GM11168 (cell line): Measurements from ENCODE around the gene PRCC.
"Not testable (repeated sequence)": the region's sequence is repeated elsewhere in the genome, so short reads cannot be mapped to it uniquely, and the experiment has no call there.

ENCODE experiments used
- in situ Hi-C: fragments of 300-500 bp; cut with MboI; formaldehyde crosslinking; loops from one replicate; pipeline ENCODE4 v1.12.0; 2022; ENCODE audit warnings: low sequenced_read_pairs; ENCODE audit not compliant: unreplicated experiment

Gene PRCC

DNA sequence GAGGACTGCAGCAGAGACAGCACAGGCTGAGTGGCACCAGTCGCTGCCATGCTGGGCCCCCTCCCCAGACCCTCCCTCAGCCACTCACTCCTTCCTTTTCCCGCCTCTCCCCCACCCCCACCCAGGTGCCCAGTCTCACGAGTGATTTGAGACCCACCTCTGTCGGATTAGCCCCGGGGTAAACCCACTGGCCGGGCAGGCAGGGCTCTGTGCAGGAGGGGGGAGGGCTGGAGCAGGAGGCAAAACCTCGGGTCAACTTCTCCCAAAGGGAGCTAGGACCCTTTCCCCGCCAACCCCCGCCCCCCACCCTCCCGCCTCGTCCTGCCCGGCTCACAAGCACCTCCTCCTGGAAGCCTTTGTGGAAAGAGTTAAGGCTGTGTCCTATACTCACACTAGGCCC, 23.0 kb upstream of the PRCC start:
- in situ Hi-C loops: no loop called here

DNA sequence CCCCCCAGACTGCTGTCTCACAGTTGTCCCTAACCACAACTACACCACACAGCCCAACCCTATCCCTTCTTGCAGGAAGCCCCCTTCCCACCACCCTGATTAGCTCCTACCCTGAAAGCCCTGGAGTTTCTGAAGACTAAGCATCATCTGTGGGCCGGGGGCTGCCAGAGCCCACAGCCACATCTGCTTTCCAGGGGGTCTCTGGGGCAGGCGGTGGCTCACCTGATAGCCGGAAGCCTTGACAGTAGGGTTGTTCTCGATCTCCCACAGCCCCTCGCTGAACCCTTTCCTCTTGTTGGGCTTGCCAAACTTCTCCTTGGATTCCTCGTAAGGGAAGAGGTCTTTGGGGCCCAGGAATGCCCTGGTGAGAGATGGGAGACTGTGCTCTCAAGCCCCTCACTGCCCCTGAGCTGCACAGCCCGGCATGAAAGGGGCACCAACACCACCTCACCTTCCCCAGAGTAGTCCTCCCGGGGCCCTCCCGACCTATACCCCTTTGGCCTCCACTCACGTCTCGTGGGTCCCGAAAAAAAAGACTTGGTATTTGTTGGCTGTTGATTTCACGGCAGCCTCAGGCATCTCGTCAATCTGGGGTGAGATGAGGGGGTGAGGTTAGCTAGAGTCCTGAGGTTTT, 22.4 kb upstream of the PRCC start:
- in situ Hi-C loops: no loop called here

DNA sequence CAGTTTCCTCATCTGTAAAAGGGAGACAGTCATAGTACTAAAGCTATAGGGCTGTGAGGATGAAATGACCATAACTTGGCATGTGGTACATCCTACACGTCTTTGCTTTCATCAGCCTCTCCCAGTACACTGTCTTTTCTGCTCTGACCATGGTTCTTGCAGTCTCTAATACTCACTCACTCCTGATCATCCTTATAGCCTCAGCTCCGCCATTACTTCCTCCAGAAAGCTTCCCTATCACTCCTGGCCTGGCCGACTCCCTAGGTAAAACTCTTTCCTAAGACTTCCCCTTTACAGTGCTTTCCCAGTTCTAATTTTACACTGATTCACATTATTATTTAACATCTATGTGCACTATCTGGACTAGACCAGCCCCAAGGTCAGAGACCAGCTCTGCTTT, 21.5 kb upstream of the PRCC start:
- in situ Hi-C loops: no loop called here

DNA sequence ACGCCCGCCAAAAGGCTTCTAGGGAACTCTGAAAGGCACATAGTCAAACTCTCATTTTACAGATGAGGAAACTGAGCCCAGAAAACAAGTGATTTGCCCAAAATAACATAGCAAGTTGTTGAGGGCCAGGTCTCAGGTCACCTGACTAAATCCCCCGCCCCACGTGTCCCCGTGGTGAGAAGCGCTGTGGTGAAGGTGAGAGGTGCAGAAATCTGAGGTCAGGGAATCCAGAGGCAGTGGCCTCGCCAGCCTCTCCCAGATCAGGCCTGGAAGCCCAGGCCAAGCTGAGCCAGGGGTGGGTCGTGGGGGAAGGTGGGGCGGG, 21.0 kb upstream of the PRCC start:
- in situ Hi-C loops: no loop called here

DNA sequence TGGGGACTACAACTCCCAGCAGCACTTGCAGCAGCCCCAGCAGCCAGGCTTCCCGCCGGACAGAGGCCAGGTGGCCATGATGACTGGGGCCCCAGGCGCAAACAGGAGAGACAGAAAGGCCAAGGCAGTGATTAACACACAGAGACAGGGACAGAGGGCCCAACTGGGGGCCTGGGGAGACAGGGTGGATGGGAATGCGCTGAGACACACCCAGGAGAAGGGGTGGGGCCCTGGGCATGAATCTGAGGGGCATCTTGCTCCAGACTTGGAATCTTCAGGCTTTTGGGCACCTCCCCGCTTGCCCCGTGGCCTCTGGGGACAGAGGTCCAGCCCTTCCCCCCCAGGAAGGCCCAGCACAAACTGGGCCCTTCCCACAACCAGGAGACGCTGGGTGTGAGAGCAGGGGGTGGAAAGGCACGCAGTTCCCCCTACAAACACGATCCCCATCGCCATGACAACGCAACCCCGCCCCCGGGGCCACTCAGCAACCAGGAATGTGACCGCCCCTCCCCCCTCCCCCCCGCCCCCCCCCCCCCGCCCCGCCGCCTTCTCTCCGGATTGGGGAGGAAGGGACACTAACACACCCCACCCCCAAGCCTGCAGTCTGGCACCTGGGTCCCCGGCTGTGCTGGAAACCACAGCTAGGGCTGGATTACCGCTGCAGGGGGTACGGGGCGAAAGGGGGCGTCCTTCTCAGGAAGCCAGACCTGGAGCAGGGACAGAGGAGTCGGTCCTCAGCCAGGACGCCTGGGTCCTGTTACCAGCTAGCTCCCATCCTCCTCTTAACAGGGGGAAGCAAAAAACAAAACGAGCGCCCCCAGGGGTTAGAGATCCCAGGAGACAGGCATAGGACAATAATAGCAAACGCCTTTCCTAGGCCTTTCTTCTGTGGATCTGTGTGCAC, 20.4 kb upstream of the PRCC start:
- in situ Hi-C loops: no loop called here

DNA sequence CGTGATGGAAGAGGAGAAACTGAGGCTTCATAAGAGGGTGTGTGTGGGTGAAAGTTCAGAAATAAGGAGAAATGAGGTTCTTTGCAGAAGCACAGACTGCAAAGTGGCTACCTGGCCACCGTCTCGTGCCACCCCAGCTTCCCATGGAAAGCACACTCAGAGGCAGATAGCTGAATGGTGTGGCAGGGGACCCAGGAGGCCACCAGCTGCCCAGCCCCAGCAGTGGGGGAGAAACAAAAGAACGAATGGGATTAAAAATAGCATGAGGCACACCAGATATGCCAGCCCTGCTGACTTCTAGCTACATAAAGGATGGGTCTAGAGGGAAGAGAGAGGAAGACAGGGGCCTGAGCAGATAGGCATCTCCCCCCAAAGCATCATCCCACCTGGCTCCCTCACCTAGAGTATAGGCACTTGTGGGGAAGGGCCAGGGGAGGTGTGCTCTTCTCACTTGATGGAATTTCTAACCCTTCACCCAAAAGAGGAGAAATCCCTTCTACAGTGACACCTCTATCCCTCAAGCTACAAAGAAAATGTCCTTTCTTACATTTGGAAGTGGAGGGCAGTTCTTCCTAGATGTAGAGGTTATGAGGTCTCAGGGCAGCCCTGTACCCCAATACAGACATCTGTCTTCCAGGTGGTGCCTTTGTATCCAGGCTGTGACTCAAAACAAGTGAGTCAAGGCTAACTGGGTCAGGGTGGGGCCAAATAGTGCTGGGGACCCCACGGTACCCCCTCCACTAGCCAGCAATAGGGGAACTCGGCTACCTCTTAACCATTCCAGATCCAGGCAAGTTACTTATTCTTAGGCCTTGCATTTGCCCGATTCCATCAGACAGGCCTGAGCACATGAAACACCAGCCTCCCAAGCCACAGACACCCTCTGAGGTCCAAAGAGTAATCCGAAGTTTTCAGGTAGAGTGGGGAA, 19.3 kb upstream of the PRCC start:
- in situ Hi-C loops: no loop called here

DNA sequence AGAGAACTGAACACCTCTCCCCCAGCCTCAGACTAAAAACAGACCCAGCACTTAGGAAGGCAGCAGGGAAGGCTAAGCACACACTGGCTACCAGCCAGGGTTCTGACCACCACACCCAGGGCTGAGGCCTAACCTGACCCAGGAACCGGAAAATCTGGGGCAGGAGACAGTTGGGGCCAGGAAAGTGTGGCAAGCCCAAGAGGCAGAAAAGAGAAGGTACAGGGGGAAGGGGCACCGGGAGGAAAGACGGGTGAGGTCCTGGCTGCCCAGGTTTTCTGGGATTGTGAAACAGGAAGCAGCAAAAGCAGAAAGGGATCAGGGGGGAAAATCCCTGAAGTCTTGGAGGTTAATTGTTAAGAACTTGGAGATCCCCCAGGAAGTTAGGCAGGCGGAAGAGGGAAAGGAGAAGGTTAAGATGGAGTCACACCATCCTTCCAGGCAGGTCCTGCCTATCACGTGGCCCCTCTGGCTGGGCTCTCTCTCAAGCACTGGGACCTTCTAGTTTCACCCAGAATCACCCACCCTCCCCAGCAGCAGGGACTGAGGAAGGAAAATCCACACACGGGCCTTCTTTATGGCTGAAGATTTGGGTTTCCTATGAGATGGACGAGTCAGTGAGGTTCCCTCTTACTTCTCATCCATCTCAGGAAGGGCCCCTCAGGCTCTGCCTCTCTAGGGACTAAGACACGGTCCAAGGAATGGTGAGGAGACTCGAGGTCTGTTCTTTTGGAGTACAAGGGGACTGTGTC, 18.5 kb upstream of the PRCC start:
- in situ Hi-C loops: no loop called here

DNA sequence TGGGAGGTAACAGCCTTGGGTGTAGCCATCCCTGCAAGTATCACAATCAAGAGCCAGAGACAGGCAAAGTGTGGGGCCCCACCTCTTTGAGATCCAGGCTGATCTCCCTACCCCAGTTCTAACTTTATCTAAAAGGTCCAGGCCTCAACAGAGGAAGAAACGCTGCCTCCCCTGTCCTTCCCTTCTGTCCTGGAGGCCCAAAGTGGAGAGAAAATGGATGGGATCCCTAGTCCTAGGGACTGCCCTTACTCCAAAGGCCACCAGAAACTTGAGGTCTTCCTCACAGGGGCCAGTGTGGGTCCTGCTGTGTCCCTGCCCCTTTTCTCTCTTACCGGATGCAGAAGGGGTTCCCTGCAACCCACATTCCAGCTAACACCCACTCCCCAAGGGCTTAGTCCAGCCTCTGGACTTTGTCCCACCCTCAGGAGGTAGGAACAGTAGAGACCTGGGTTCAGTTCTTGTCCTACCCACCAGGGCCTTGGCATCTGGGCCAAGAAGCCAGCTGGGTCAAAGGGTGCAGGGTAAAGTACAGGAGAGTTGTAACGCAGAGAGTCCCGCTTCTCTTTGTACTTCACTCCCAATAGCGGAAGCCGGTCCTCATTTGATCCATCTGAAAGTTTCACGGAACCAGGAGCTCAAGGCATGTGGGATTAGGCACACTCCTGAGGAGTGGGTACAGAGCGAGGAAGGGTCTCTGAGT, 17.8 kb upstream of the PRCC start:
- in situ Hi-C loops: no loop called here

DNA sequence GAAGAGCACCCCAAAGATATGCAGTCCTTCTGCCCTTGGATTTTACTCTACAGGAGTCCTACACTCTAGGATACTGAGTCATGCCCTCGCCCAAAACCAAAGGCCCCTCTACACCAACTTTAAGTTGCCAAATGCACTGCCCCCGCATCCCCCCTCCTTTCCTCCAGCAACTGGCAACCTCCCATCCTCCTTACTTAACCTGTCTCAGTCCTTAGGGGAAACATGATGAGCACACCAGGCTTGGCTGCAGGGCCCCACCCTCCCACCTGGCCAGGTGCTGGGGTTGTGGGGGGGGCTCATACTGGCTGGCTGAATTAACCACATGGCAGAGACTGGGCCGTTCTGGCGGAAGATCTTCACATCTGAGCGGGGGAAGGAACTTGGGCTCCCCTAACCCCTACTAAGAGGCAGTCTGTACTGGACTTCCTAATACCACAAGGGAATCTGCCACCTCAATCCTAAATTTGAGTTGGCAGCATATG, 17.1 kb upstream of the PRCC start:
- in situ Hi-C loops: no loop called here

DNA sequence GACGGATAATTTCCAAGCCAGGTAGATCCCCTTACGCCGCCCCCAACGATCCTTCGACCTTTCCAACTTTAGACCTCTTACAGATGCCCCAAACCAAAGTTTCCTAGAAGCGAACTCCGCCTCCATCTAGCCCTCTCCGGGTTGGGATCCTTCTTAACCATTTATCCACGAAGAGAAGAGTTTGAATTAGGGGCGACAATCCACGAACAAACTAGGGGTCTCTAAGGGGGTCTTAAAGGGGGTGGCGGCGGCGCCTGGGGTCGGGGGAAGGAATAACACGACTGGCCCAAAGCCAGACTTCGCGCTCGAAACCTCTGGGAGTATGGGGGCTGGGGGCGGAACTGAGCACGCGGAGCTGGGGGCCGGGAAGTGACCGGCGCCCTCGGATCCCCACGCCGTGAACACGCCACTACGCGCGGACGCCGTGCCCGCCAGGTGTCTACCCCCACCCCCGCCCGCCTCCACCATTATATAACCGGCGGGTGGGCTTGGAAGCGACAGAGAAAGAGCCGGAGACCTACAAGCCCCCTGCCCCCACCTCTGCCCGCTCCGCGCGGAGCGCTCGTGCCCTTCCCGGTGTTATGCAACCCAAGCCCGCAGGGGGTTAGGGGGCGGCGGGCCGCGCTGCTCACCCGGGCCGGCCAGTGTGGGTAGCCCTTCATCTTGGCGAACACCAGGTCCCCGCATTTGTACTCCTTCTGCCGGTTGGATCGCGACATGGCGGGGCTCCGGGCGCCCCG, 16.5 kb upstream of the PRCC start:
- in situ Hi-C loops: no loop called here

DNA sequence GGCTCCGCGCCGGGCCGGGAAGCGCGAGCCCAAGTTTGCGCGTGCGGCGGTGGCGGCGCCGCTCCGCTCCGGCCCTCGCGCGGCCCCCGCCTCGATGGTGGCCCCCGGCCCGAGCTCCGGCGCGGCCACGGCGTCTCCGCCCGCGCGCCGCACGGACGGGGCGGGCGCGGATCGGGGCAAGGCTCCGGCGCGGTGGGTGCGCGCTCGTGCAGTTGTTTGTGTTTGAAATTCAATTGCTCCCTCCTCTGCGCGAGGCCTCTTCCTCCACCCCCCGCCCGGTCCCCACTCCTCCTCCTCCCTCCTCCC, 15.9 kb upstream of the PRCC start, which contains the start of gene HDGF:
Gene HDGF, minus strand, starts transcription at position 225 of the 306 bp plus-strand sequence. CDS start 246 bp downstream, outside the sequence.
- in situ Hi-C loops: no loop called here

DNA sequence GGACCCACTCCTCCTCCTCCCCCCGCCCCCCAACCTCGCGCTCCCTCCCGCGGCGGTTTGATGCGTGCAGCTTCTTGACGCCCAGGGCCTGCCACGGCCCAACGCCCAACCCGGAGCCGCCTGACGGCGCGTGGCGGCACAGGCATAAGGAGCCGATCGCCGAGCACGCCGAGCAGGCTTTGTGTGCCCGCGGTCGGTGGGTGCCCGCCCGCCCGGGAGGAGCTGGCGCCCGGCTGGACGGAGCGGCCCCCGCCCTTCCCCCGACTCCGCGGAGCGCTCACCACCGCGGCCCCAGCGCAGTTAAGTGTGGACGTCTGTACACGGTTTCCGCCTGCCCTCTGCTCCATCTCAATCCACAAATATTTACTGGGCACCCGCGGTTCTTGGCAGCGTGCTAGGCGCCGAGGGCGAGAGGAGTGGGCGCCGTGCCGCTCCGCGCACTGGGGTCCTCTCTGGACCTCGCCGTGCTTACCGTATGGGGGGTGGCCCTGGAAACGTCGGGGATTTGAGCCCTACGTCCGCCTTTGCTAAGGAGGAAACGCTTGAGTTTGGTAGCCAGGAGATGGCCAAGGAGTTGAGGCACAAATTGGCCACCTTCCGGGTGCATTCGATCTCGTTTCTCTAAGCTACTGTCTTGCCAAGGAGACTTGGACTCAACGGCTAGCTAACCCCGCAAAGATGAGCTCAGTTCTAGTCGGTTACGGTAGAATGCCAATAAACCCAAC, 15.4 kb upstream of the PRCC start:
- in situ Hi-C loops: no loop called here

DNA sequence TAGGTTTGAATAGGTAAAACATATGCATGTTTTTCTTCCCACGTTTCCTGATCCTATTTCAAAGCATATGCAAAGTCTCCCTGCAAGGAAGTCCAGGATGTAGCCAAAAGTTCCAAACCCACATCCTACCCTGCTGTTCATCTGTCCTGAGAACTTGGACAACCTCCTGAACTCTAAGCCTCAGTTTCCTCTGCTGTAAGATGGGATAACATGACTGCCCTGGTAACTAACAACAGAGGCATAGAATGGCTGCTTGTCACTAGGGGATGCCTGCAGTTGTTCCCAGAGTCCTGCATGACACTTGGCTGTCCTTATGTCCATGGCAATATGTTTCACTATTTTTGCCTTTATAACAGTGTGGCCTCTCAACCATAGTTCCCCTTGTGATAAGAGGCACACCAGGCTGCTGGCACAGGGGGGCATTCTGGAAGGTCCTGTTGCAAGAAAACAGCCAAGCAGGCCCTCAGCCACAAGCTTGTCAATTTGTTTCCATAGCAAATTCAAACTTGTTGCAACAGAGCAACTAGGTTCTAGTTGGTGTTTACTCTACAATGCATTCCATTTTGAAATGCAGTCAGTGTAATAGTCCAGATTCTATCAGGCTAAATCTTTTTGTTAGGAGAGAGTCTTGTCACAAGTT, 14.4 kb upstream of the PRCC start:
- in situ Hi-C loops: no loop called here

DNA sequence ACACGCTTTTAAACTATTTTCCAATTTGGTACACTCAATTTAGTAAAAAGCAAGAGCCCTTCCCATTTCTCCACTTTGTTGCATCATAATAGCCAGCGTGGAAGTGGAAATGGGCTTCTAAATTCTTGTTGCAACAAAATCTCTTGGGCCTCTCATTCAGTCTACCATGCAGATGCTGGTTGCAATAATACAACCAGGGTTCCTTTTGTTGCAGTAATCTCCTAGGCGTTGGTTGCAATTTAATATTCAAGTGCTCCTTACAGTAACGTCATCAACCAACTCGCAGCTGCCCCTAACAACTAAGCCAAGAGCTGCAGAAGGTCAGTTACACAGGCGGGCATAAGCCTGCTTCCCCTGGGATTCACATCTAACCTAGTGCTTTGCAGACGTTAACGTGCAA, 13.1 kb upstream of the PRCC start:
- in situ Hi-C loops: no loop called here

DNA sequence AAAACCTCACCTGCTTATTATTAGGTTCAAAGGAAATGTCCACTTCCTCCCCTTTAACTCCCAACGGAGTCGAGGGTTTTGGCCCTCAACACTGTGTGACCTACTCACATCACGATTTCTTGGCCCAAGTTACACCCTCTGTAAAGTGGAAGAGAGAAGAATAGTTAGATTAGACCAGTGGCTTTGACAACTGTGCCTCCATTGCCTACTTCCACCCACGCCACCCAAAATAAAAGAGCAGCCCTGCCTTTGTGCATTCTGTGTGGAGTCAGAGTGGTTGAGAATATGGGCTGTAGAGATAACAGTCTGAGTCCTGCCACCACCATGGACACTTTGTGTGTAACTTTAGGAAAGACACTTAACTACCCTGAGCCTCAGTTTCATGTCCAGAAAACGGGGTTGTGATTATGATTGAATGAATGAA, 11.8 kb upstream of the PRCC start:
- in situ Hi-C loops: no loop called here

DNA sequence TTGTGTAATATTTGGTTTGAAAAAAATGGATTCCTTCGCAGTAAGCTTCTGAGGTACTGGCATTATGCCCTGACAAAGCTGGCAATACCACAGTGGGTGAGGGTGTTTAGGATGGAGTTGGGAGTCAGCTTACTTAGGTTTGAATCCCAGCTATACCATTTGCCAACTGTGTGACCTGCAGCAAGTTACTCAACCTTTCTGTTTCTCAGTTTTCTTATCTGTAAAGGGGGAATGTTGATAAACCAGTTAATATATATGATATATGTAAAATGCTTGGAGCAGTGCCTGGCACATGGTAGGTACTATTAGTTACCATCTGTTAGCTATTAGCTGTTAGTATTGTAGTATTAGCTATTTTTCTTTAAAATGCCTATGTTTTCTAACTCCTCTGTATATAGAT, 11.0 kb upstream of the PRCC start:
- in situ Hi-C loops: no loop called here

DNA sequence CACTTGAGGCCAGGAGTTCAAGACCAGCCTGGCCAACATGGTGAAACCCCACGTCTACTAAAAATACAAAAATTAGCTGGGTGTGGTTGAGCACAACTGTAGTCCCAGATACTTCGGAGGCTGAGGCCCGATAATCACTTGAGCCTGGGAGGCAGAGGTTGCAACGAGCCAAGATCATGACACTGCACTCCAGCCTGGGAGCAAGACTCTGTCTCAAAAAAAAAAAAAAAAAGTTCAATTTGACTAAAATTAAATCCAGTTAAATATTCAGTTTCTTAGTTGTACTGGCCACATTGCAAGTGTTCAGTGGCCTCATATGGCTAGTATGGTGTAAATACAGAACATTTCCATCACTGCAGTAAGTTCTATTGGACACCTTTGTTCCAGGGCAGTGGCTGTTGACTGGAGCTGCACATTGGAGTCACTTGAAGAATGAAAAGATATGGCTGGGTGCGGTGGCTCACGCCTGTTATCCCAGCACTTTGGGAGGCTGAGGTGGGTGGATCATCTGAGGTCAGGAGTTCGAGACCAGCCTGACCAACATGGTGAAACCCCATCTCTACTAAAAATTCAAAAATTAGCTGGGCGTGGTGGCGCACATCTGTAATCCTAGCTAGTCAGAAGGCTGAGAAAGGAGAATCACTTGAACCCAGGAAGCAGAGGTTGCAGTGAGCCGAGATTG, 9.6 kb upstream of the PRCC start:
- in situ Hi-C loops: not testable (repeated sequence)
